Measurements from ENCODE around the gene SCML2.

The SCML2 gene

GRCh38 chrX:18294893-18295292 is 59.6 kb downstream of the SCML2 start:
- TF ChIP-seq CTCF (IDR thresholded peaks at IDR 0.05; ENCODE audit: low read depth, low read length, missing control alignments), result no peak

GRCh38 chrX:18291006-18291545 is 63.4 kb downstream of the SCML2 start:
- H3K4me3 ChIP-seq (ENCODE audit: low read depth, low read length), result no peak overlapping the region
- no peak for DNase-seq (ENCODE audit: low read depth)
- no peak for TF ChIP-seq CTCF (IDR thresholded peaks at IDR 0.05; ENCODE audit: low read depth, low read length, missing control alignments)

More at GRCh38 chrX:18294893-18295292, 59.6 kb downstream of the SCML2 start:
- DNase-seq (ENCODE audit: low read depth), result no peak
- H3K4me3 ChIP-seq (ENCODE audit: low read depth, low read length), result no peak overlapping the region

GRCh38 chrX:18290200-18290599 is 64.3 kb downstream of the SCML2 start:
- DNase-seq (ENCODE audit: low read depth), result no peak
- no peak for TF ChIP-seq CTCF (IDR thresholded peaks at IDR 0.05; ENCODE audit: low read depth, low read length, missing control alignments)
- H3K4me3 ChIP-seq (ENCODE audit: low read depth, low read length), result no peak overlapping the region

GRCh38 chrX:18288716-18289115 is 65.8 kb downstream of the SCML2 start:
- DNase-seq (ENCODE audit: low read depth), result no peak
- no peak overlapping the region for H3K4me3 ChIP-seq (ENCODE audit: low read depth, low read length)
- TF ChIP-seq CTCF (IDR thresholded peaks at IDR 0.05; ENCODE audit: low read depth, low read length, missing control alignments), result no peak

- DNase-seq (ENCODE audit: low read depth), result no peak
- no peak for TF ChIP-seq CTCF (IDR thresholded peaks at IDR 0.05; ENCODE audit: low read depth, low read length, missing control alignments)
- H3K4me3 ChIP-seq (ENCODE audit: low read depth, low read length), result no peak overlapping the region
These were observed 68.1 kb downstream of the SCML2 start for GRCh38 chrX:18286322-18286831.

GRCh38 chrX:18278449-18278848 is 76.0 kb downstream of the SCML2 start:
- no peak for TF ChIP-seq CTCF (IDR thresholded peaks at IDR 0.05; ENCODE audit: low read depth, low read length, missing control alignments)
- H3K4me3 ChIP-seq (ENCODE audit: low read depth, low read length), result no peak overlapping the region
- DNase-seq (ENCODE audit: low read depth), result no peak

- TF ChIP-seq CTCF (IDR thresholded peaks at IDR 0.05; ENCODE audit: low read depth, low read length, missing control alignments), result no peak
- H3K4me3 ChIP-seq (ENCODE audit: low read depth, low read length), result no peak overlapping the region
- DNase-seq (ENCODE audit: low read depth), result no peak
These were observed 82.3 kb downstream of the SCML2 start for GRCh38 chrX:18272222-18272621.
